ENCODE measurements around the gene FADS3.

DNA sequence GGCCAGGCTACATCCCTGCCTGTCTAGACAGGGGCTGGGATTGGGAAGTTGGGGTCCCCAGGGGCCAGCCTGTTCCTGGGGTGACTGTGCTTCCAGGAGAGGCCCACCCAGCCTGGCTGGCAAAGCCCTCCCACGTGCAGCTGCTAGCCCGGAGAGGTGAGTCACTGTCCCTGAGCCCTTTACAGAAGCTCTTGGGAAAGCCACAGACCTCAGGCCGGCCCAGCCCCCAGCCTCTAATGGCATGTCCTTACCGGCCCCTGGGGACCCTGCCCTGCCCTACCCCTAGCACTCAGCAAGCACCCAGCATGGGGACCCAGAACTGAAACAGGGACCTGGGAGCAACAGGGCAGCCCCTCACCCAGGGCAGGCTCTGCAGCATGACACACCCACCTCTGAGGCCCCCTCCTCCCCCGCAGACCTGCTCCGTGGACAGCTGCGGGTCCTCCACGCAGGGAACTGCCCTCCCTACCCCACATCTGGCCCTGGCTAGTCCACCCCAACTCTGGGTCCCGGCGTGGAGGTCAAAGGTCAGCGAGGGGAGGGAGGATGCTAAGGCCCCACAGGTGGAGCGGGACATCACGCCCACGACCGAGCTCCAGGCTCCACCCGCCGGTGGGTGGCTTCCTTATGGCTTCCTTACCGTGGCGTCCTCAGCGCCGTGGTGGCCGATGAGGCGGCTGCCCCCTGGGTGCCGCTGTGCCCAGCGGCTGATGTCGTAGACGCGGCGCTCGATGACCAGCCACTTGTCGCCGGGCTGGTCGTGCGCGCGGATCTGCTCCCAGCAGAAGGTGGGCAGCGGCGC is 615 bp downstream of the FADS3 start:
- TF ChIP-seq CTCF (IDR thresholded peaks at IDR 0.05) (no peak), POLR2AphosphoS5 (IDR thresholded peaks at IDR 0.05) (no peak), POLR2A (IDR thresholded peaks at IDR 0.05) (no peak), EP300 (IDR thresholded peaks at IDR 0.05) (no peak)
